ENCODE results near the gene OAF.
"Not testable (repeated sequence)": the region's sequence is repeated elsewhere in the genome, so short reads cannot be mapped to it uniquely, and the experiment has no call there.

The OAF gene

DNA sequence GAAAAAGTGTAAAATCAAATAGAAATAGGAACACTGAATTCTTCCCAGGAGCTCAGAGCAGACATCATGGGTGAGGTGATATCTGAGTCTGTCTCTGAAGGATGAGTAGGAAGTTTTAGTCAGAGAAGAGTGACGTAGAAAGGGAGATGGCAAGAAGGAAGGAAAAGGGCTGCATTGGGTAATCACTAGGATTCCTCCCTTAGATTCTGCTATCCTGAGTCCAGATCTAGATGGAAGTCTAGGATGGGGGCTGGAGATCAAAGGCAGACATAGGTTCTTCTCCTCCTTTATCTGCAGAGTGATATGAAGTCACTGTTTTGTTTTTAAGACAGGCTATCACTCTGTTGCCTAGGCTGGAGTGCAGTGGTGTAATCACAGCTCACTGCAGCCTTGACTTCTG, 59.6 kb downstream of the OAF start:
- DNase-seq (ENCODE audit: low read depth in 2 of 2) = no peak

DNA sequence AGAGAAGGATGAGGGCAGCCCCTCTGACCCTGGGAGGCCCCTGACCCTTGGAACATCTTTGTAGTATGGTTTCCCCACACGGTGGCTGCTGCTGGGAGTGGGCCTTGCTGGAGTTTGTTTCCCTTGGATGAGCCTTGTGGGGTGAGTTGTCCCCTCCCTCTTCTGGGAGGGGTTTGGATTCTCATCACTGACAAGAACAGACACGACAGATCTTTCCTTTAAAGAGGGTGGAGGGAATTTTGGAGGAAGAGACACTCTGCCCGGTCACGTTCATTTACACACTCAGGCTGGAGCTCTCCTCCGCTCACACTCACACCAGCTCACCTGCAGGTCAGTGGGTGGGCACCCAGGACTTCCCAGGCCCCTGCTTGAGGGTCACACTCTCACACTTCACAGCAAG, 60.8 kb downstream of the OAF start:
- DNase-seq (ENCODE audit: low read depth in 2 of 2) = no peak

DNA sequence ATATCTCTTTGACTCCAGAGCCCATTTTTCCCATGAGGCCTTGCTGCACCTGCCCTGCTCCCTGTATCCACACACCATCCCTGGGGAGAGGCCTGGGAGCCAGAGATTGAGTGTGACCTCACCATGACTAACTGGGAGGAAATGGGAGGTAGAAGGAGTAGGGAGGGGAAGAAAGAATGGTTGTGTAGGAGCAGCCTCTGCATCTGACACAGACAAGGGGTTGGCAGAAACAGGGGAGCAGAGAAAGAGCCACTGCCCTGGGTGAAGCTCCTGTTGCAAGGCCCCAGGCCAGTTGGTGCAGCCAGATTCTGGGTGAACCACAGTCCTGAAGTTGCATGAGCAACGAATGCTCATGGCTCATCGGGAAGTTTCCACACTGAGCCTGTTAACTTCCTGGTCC, 61.5 kb downstream of the OAF start:
- DNase-seq (ENCODE audit: low read depth in 2 of 2) = no peak

DNA sequence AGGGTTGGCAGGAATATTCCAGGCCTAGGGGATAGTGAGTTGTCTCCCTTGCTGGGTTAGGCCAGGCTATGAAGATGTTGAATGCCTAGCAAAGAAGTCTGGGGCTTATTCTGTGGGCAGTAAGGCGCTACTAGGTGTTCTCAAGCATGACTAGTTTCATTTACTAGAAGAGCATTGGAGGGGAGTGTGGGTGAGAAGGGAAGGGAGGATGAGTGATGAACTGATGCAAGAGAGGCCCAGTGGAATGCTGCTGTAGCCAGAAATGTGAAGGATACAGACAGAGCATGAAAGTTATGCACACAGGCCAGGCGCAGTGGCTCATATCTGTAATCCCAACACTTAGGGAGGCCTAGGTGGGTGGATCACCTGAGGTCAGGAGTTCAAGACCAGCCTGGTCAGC, 62.6 kb downstream of the OAF start:
- DNase-seq (ENCODE audit: low read depth in 2 of 2) = no peak

DNA sequence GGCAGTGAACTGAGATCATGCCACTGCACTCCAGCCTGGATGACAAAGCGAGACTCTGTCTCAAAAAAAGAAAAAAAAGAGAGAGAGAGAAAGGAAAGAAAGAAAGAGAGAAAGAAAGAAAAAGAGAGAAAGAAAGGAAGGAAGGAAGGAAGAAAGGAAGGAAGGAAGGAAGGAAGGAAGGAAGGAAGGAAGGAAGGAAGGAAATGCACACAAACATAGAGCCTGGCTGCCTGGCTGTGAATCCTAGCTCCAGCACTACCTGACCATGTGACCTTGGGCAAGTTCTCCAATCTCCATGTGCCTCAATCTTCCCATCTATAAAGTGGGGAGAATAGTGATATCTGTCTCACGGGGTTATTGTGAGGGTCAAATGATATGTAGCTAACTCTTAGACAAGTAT, 63.1 kb downstream of the OAF start:
- DNase-seq (ENCODE audit: low read depth in 2 of 2) = not testable (repeated sequence)

DNA sequence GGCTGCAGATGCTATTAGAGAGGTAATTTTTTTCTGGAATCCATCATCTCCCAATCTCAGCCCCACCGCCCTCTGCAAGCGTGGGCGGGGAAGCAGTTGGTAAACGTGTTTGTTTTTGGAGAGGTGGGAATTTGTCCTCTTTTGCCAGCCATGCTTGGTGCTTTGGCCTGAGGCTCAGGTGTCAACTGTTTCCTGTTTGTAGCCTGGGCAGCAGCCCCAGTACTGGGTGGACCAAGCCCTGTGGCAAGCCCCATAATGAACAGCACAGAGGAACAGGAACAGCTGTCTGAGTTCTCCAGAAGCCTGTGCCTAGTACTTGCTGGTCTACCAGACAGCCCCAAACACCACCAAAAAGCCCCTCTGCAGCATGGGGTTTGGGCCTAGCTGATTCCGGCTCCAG, 68.7 kb downstream of the OAF start:
- no peak for DNase-seq (ENCODE audit: low read depth in 2 of 2)

Data from stimulated activated CD4-positive, alpha-beta T cell treated with anti-CD3 and anti-CD28 coated beads, Interleukin-15, amount 100 ng/mL, for 48 hours (primary cell).